Cardiac fibroblast (primary cell): ENCODE results near the gene ANXA5.
A peak's percentile ranks its signal among the peaks of the same experiment; 100 is the strongest.
"Not testable (repeated sequence)": the region's sequence is repeated elsewhere in the genome, so short reads cannot be mapped to it uniquely, and the experiment has no call there.

Experiments
- DNase-seq, 2 donors: peaks; one replicate each; pipeline versions ENCODE4 v3.0.0 to v3.0.0-alpha.2; 2010; ENCODE audit warnings: low read depth in 2 of 2
- H3K4me3 ChIP-seq, 2 donors: replicated peaks in 1 of 2; 1 replicate in 1 of 2; 2 replicates in 1 of 2; pipeline ENCODE4 v1.5.1; 2011; ENCODE audit warnings: low read depth in 2 of 2, low read length in 2 of 2, mild to moderate bottlenecking in 2 of 2, moderate library complexity in 1 of 2
- TF ChIP-seq, protein P1 (sequence below): IDR thresholded peaks from one replicate; pipeline ENCODE4 v1.5.1; 2011; ENCODE audit warnings: low read depth, mild to moderate bottlenecking, low read length, inconsistent platforms

ANXA5 gene

GRCh38 chr4:121737846-121738554 lies 41.2 kb upstream of the ANXA5 start:
- no peak for DNase-seq
- H3K4me3 ChIP-seq, result no peak overlapping the region
- TF ChIP-seq, protein P1, sequence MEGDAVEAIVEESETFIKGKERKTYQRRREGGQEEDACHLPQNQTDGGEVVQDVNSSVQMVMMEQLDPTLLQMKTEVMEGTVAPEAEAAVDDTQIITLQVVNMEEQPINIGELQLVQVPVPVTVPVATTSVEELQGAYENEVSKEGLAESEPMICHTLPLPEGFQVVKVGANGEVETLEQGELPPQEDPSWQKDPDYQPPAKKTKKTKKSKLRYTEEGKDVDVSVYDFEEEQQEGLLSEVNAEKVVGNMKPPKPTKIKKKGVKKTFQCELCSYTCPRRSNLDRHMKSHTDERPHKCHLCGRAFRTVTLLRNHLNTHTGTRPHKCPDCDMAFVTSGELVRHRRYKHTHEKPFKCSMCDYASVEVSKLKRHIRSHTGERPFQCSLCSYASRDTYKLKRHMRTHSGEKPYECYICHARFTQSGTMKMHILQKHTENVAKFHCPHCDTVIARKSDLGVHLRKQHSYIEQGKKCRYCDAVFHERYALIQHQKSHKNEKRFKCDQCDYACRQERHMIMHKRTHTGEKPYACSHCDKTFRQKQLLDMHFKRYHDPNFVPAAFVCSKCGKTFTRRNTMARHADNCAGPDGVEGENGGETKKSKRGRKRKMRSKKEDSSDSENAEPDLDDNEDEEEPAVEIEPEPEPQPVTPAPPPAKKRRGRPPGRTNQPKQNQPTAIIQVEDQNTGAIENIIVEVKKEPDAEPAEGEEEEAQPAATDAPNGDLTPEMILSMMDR, result no peak

DNA sequence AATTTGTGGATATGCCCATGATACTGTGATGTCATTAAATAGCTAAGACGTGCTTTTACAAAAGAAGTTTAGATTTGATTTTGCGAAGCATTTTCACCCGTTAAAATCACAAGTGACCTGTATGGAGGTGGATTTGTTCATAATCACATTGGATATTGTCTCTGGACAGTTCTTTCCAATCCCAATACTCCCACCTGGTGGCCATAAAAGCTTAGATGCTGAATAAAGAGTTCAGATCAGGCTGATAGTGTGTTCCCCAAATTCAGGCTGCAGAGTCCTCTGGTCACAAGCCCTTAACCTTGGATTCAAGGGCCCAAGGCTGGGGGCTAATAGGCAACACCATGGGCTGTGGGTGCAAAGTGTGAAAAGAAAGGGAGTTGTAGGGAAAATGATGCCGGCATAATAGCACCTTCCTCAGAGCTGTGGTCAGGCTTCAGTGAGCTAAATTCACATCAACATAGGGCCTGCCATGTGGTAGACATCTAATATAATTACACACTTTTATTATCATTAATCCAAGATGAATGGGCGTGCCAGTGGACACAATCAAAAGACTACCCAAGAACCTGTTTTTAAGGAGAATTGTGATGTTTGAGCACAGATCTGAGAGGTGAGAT lies 40.1 kb upstream of the ANXA5 start:
- no peak overlapping the region for H3K4me3 ChIP-seq
- DNase-seq, result peak; percentile 69 to 80
- TF ChIP-seq, protein P1, result peak; percentile 58

DNA sequence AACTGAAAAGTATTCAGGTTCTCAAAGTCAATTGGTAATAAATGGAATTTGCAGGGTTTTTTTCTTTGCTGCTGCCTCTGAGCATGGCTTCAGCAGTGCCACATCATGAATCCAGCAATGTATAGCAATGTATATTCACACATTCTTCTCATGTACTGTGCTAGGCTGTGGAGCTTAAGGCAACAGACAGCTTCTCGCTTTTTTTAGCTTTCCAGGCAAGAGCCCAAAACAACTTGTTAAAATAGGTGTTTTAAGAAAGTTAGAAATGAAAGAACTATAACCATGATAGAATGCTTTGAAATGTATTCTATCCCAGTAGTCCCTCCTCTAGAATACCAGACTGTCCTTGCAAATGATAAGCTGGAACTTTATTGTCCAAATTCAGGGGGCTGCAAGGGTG lies 37.8 kb upstream of the ANXA5 start:
- DNase-seq, result no peak
- TF ChIP-seq, protein P1, result no peak
- no peak overlapping the region for H3K4me3 ChIP-seq

- DNase-seq, result no peak
- no peak overlapping the region for H3K4me3 ChIP-seq
- TF ChIP-seq, protein P1, result no peak
Observed at GRCh38 chr4:121733942-121734341, 37.2 kb upstream of the ANXA5 start.

DNA sequence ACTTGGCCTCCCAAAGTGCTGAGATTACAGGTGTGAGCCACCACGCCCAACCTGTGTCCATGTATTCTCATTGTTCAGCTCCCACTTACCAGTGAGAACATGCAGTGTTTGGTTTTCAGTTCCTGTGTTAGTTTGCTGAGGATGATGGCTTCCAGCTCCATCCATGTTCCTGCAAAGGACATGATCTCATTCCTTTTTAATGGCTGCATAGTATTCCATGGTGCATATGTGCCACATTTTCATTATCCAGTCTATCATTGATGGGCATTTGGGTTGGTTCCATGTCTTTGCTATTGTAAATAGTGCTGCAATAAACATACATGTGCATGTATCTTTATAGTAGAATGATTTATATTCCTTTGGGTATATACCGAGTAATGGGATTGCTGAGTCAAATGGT lies 33.0 kb upstream of the ANXA5 start:
- H3K4me3 ChIP-seq, DNase-seq: not testable (repeated sequence)

DNA sequence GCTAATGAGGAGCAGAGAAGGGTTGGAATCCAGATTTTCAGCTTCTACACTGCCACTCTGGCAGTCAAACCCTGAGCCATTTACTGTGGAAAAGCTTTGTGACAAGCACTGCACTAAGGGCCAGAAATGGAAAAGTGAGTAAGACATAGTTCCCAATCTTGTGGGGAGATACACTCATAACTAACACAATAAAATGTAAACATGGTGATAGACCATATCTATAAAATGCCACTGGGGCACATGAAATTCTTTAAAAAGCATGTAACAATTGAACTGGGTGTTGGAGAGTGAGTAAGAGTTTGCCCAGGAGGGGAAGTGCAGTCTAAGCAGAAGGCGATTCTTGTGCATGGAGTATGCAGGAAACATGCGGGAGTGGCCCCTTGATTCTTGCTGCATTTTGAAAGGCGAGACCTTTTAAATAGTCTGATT lies 32.0 kb upstream of the ANXA5 start:
- no peak overlapping the region for H3K4me3 ChIP-seq
- peak; percentile 65 to 84 for DNase-seq
- TF ChIP-seq, protein P1, result no peak

- TF ChIP-seq, protein P1, result no peak
- no peak overlapping the region for H3K4me3 ChIP-seq
- DNase-seq, result peak; percentile 76 to 95
Observed at GRCh38 chr4:121728066-121728465, 31.3 kb upstream of the ANXA5 start.
